BE2C (cell line): ENCODE measurements around the gene ASB7.

ENCODE experiments used
- DNase-seq: peaks from one replicate; pipeline ENCODE4 v3.0.0-alpha.2; 2020
- H3K27me3 ChIP-seq: fragments of 250-450 bp; sonication (Bioruptor Pico); 2 replicates; pipeline ENCODE4 v1.5.1; 2020; ENCODE audit warnings: mild to moderate bottlenecking
- H3K36me3 ChIP-seq: fragments of 250-450 bp; sonication (Bioruptor Pico); 2 replicates; pipeline ENCODE4 v1.5.1; 2020; ENCODE audit warnings: mild to moderate bottlenecking
- H3K4me1 ChIP-seq: fragments of 250-450 bp; sonication (Bioruptor Pico); 2 replicates; pipeline ENCODE4 v1.5.1; 2020
- H3K4me3 ChIP-seq: 2 replicates; pipeline ENCODE4 v1.5.1; 2011; ENCODE audit warnings: low read depth, low read length
- H3K9me3 ChIP-seq: fragments of 250-450 bp; sonication (Bioruptor Pico); 2 replicates; pipeline ENCODE4 v1.5.1; 2020
- CTCF ChIP-seq: IDR thresholded peaks from 2 replicates; pipeline ENCODE4 v1.5.1; 2012; ENCODE audit warnings: mild to moderate bottlenecking, low read depth, low read length

ASB7 gene

GRCh38 chr15:100565591-100565990 is 36.8 kb upstream of the ASB7 start:
- no peak for DNase-seq
- no peak for TF ChIP-seq CTCF
- peaks cover 21% of the 10 kb centered on the region for H3K36me3 ChIP-seq
- H3K9me3 ChIP-seq = no peaks in the 10 kb centered on the region
- no peak overlapping the region for H3K4me3 ChIP-seq
- no peaks in the 10 kb centered on the region for H3K27me3 ChIP-seq
- no peaks in the 10 kb centered on the region for H3K4me1 ChIP-seq

- TF ChIP-seq CTCF = no peak
- Histone ChIP-seq H3K27me3 (no peaks in the 10 kb centered on the region), H3K4me1 (no peaks in the 10 kb centered on the region), H3K4me3 (no peak overlapping the region), H3K9me3 (no peaks in the 10 kb centered on the region), H3K36me3 (peaks cover 29% of the 10 kb centered on the region)
- no peak for DNase-seq
Observed at GRCh38 chr15:100566850-100567628, 35.4 kb upstream of the ASB7 start.

- Histone ChIP-seq H3K4me1 (no peaks in the 10 kb centered on the region), H3K9me3 (no peaks in the 10 kb centered on the region), H3K27me3 (no peaks in the 10 kb centered on the region), H3K36me3 (peaks cover 41% of the 10 kb centered on the region), H3K4me3 (no peak overlapping the region)
- TF ChIP-seq CTCF = no peak
- no peak for DNase-seq
Observed at GRCh38 chr15:100569391-100569790, 33.0 kb upstream of the ASB7 start.

- H3K36me3 ChIP-seq = peaks cover 41% of the 10 kb centered on the region
- DNase-seq = no peak
- H3K4me1 ChIP-seq = no peaks in the 10 kb centered on the region
- no peaks in the 10 kb centered on the region for H3K9me3 ChIP-seq
- no peaks in the 10 kb centered on the region for H3K27me3 ChIP-seq
- TF ChIP-seq CTCF = no peak
- no peak overlapping the region for H3K4me3 ChIP-seq
Observed at GRCh38 chr15:100570275-100570674, 32.1 kb upstream of the ASB7 start.

- no peak overlapping the region for H3K4me3 ChIP-seq
- no peak for TF ChIP-seq CTCF
- DNase-seq = no peak
- H3K36me3 ChIP-seq = peaks cover 41% of the 10 kb centered on the region
- H3K4me1 ChIP-seq = no peaks in the 10 kb centered on the region
- no peaks in the 10 kb centered on the region for H3K27me3 ChIP-seq
- H3K9me3 ChIP-seq = no peaks in the 10 kb centered on the region
Observed at GRCh38 chr15:100570735-100571313, 31.6 kb upstream of the ASB7 start.

- Histone ChIP-seq H3K27me3 (no peaks in the 10 kb centered on the region), H3K4me1 (no peaks in the 10 kb centered on the region), H3K36me3 (peaks cover 39% of the 10 kb centered on the region), H3K9me3 (no peaks in the 10 kb centered on the region), H3K4me3 (no peak overlapping the region)
- DNase-seq = no peak
- TF ChIP-seq CTCF = no peak
Observed at GRCh38 chr15:100571592-100572167, 30.7 kb upstream of the ASB7 start.
